HepG2 (cell line): ENCODE measurements around the gene EVC. TPM values are rescaled to one million over a fixed set of nuclear protein-coding genes. Genes with fewer than 3 reads are reported as not detected.

ENCODE experiments used
- CREM ChIP-seq, 2 experiments: sonication (generic) in 1 of 2; formaldehyde crosslinking in 1 of 2; IDR thresholded peaks; 2 replicates each; pipeline versions ENCODE4 v1.4.0 to v1.6.1; 2016 to 2020; ENCODE audit warnings: antibody characterized with exemption in 1 of 2, mild to moderate bottlenecking in 1 of 2, missing genetic modification reagents in 1 of 2
- ZFP90 ChIP-seq: sonication (generic); formaldehyde crosslinking; IDR thresholded peaks from 2 replicates; pipeline ENCODE4 v1.8.0; 2022; ENCODE audit warnings: missing genetic modification reagents, mild to moderate bottlenecking, inconsistent platforms, borderline replicate concordance
- ZNF260 ChIP-seq: sonication (generic); formaldehyde crosslinking; IDR thresholded peaks from 2 replicates; pipeline ENCODE4 v1.4.0; 2020; ENCODE audit warnings: missing genetic modification reagents, low read depth, mild to moderate bottlenecking, borderline replicate concordance
- polyA plus RNA-seq, 8 experiments: library from polyadenylated mRNA; depleted of rRNA in 3 of 8; stranded (reverse) in 7 of 8; unstranded in 1 of 8; fragments of >200 nt; fragmentation: Illumina TruSeq in 4 of 8; extraction: Trizol in 4 of 8; gene quantifications; 2 replicates each; pipeline versions ENCODE4 v1.2.1 to v1.2.3, GENCODE V29; 2011 to 2016; ENCODE audit warnings: low read depth in 4 of 8, missing spikeins in 1 of 8, mixed read lengths in 1 of 8; ENCODE audit not compliant: insufficient read depth in 1 of 8
- total RNA-seq, 5 experiments: library from RNA; depleted of rRNA; stranded (reverse); fragments of >200 nt; fragmentation: Illumina TruSeq; extraction: Trizol; gene quantifications; 2 replicates each; pipeline ENCODE4 v1.2.3, GENCODE V29; 2016; ENCODE audit warnings: low read depth in 1 of 5
- TF ChIP-seq, protein P1 (sequence below): IDR thresholded peaks from 2 replicates; pipeline ENCODE4 v1.4.0; 2020; ENCODE audit warnings: mild to moderate bottlenecking, missing genetic modification reagents
- TF ChIP-seq, protein P2 (sequence below): sonication (generic); formaldehyde crosslinking; IDR thresholded peaks from 2 replicates; pipeline ENCODE4 v1.4.0; 2020; ENCODE audit warnings: missing genetic modification reagents
- TF ChIP-seq, protein P3 (sequence below): sonication (generic); formaldehyde crosslinking; IDR thresholded peaks from 2 replicates; pipeline ENCODE4 v1.5.0; 2020; ENCODE audit warnings: mild to moderate bottlenecking, low read depth, missing genetic modification reagents, borderline replicate concordance

Gene EVC
- total and polyA plus RNA-seq, 2 of the 13 experiments (the other 11 are each of a cell fraction or from before 2014, with no cell fraction given) = 3.1 to 4.9 TPM

GRCh38 chr4:5780831-5781480 is 70.0 kb downstream of the EVC start (continued):
- TF ChIP-seq, protein P1, sequence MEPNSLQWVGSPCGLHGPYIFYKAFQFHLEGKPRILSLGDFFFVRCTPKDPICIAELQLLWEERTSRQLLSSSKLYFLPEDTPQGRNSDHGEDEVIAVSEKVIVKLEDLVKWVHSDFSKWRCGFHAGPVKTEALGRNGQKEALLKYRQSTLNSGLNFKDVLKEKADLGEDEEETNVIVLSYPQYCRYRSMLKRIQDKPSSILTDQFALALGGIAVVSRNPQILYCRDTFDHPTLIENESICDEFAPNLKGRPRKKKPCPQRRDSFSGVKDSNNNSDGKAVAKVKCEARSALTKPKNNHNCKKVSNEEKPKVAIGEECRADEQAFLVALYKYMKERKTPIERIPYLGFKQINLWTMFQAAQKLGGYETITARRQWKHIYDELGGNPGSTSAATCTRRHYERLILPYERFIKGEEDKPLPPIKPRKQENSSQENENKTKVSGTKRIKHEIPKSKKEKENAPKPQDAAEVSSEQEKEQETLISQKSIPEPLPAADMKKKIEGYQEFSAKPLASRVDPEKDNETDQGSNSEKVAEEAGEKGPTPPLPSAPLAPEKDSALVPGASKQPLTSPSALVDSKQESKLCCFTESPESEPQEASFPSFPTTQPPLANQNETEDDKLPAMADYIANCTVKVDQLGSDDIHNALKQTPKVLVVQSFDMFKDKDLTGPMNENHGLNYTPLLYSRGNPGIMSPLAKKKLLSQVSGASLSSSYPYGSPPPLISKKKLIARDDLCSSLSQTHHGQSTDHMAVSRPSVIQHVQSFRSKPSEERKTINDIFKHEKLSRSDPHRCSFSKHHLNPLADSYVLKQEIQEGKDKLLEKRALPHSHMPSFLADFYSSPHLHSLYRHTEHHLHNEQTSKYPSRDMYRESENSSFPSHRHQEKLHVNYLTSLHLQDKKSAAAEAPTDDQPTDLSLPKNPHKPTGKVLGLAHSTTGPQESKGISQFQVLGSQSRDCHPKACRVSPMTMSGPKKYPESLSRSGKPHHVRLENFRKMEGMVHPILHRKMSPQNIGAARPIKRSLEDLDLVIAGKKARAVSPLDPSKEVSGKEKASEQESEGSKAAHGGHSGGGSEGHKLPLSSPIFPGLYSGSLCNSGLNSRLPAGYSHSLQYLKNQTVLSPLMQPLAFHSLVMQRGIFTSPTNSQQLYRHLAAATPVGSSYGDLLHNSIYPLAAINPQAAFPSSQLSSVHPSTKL (CRISPR knock-in tag) = no peak
- TF ChIP-seq, protein P2, sequence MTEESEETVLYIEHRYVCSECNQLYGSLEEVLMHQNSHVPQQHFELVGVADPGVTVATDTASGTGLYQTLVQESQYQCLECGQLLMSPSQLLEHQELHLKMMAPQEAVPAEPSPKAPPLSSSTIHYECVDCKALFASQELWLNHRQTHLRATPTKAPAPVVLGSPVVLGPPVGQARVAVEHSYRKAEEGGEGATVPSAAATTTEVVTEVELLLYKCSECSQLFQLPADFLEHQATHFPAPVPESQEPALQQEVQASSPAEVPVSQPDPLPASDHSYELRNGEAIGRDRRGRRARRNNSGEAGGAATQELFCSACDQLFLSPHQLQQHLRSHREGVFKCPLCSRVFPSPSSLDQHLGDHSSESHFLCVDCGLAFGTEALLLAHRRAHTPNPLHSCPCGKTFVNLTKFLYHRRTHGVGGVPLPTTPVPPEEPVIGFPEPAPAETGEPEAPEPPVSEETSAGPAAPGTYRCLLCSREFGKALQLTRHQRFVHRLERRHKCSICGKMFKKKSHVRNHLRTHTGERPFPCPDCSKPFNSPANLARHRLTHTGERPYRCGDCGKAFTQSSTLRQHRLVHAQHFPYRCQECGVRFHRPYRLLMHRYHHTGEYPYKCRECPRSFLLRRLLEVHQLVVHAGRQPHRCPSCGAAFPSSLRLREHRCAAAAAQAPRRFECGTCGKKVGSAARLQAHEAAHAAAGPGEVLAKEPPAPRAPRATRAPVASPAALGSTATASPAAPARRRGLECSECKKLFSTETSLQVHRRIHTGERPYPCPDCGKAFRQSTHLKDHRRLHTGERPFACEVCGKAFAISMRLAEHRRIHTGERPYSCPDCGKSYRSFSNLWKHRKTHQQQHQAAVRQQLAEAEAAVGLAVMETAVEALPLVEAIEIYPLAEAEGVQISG = no peak
- TF ChIP-seq ZNF260 (CRISPR knock-in tag) = no peak
- TF ChIP-seq ZFP90 = no peak
- TF ChIP-seq, protein P3, sequence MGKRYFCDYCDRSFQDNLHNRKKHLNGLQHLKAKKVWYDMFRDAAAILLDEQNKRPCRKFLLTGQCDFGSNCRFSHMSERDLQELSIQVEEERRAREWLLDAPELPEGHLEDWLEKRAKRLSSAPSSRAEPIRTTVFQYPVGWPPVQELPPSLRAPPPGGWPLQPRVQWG (CRISPR knock-in tag) = no peak
- TF ChIP-seq CREM (IDR thresholded peaks at IDR 0.05) = no peak
- TF ChIP-seq CREM (CRISPR knock-in tag; IDR thresholded peaks at IDR 0.05) = no peak
